GM21786 (cell line): Measurements from ENCODE around the gene PRDX3.
A peak's percentile ranks its signal among the peaks of the same experiment; 100 is the strongest.
"Not testable (repeated sequence)": the region's sequence is repeated elsewhere in the genome, so short reads cannot be mapped to it uniquely, and the experiment has no call there.

Experiments
- ATAC-seq: cut with Tn5 transposase; IDR thresholded peaks from one replicate; pipeline ENCODE4 v1.9.1; 2021; ENCODE audit not compliant: unreplicated experiment

The PRDX3 gene

DNA sequence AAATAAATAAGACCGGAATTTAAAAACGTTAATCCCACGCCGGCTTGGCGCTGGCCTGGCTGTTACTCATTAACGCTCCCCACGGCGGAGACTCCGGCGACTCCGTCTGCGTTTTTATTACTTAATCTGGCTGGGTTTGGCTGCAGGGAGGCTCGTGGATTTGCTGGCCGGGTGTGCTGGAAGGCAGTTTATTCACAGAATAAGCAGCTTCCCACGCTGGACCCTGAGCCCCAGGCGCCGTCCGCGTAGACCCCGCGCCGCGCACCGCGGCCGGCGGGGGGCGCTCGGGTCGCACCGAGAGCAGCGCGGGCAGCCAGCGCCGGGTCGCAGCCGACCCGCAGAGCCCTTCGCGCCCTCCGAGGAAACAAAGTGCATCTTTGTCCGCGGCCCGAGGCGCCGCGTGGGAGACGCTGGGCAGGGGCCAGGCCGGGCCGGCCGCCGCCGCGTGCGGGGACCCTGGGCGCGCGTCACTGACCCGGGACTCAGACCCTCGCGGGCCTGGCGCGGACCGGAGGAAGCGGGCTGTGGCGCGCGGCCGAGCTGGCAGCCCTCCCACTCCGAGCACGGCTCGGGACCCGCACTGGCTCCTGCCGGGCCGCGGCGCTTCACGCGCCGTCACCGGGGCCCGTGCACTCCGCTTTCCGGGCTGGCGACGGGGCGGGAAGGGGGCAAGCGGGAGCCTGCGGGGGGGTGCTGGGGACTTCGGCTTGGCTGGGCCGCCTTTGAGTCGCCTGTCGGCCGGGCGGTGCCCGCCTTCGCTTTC, 28.2 kb upstream of the PRDX3 start:
- peak; percentile 46 for ATAC-seq

GRCh38 chr10:119205894-119206602, 27.4 kb upstream of the PRDX3 start:
- peak; percentile 22 for ATAC-seq

DNA sequence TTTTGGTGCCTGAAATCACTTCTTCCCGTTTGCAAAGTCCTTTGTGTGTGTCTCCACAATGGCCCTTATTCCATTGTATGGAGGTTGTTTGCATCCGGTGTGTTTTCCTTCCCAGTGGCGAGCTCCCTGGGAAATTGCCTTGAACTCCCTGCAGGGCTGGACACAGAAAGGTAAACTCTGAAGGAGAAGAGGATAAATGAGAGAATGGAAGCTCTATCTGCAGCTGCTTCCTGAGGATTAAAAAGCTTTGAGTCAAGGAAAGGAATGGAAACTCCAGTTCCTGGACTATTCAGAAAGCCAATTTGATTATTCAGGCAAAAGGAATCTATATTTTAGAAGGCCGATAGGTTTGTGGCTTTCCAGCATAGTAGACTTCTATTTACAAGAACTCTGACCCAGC, 24.4 kb upstream of the PRDX3 start:
- ATAC-seq = no peak

DNA sequence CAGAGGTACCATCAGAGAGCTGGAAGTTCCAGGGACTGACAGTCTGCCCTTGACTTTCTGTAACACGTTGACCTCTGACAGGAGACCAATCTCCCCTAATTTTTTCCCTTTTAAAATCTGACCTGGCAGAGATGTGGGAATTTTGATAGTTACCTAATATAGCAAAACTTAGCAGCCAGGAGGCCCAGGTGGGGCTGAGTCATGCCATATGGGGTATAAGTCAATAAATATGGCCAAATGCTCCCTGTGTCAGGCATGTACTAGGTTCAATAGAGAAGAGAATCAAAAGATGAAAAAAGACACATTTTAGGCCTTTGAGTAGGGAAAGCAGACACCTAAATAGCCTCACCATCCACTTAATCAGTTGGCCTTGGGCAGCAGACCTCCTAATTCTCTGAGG, 22.6 kb upstream of the PRDX3 start:
- ATAC-seq = no peak

- ATAC-seq = peak; percentile 70
Measured at GRCh38 chr10:119199231-119199992, 20.8 kb upstream of the PRDX3 start.

- no peak for ATAC-seq
Measured at GRCh38 chr10:119198438-119198837, 19.8 kb upstream of the PRDX3 start.

DNA sequence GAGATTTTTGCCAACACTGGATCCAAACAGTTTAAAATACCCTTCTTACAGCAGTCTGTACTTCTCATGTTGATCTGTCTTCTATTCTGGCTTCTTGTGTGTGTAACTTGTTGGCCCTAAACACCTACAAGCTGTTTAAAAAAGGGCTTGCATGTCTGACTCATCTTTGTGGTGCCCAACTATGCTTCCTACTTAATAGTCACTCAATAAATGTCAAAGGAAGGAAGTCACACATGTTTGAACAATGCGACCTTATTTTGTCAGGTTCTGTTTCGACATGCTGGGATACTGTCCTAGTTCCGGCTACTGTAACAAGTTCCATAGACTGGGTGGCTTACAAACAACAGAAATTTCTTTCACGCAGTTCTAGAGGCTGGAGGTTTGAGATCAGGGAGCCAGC, 19.3 kb upstream of the PRDX3 start:
- no peak for ATAC-seq

DNA sequence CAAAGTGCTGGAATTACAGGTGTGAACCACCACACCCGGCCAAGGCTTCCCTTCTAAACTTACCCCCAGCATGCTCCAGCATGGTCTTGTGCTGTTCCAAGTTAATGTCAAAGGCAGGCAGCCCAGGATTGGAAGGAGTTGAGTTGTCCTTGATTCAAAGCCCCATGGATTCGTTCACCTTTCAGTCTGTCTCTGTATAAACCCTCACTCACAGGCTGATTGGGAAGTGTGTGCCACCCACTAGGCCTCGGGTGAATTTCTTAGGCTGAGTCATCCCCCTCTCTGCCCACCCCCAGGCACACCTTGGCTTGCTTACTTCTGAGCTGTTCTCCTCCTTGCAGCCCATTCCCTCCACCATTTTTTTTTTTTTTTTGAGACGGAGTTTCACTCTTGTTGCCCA, 13.3 kb upstream of the PRDX3 start:
- ATAC-seq = no peak

- no peak for ATAC-seq
Measured at GRCh38 chr10:119190954-119191785, 12.6 kb upstream of the PRDX3 start.

DNA sequence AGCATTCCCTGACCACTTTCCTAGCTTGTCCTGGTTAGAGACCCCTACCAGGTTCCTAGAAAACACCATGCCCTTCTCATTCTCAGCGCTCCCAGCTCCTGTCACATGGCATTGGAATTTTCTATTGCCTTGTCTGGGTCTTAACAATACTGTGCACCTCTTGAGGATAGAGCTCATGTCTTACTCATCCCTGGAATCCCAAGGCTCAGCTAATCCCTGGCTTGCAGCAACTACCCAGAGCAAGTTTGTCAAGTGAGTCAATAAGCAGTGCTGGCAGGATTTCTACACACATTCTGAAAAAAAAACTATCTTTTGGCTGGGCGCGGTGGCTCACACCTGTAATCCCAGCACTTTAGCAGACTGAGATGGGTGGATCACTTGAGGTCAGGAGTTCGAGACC, 11.7 kb upstream of the PRDX3 start:
- no peak for ATAC-seq

DNA sequence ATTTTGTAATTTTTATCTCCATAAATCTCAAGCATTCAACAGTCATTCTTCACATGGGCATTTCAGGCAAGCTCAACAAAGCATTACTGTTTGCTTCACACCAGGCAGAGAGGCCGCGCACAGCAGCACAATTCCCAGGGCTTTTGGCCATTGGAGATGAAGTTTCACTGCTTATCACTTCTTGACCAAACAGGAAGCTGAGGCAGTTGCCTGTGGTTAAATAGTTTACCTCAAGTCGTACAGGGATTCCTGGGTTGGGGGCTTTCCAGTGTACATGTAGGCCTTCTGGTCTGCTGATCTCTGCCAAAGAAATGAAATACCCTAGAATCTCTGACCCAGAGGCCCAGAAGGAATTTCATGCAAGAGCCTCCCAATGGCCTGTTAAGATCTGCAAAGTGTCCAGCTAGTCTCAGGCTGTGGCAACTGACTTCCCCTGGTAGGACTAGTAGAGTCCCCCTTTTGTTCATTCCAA, 11.2 kb upstream of the PRDX3 start:
- no peak for ATAC-seq

GRCh38 chr10:119183664-119184412, 5.2 kb upstream of the PRDX3 start:
- ATAC-seq = no peak

DNA sequence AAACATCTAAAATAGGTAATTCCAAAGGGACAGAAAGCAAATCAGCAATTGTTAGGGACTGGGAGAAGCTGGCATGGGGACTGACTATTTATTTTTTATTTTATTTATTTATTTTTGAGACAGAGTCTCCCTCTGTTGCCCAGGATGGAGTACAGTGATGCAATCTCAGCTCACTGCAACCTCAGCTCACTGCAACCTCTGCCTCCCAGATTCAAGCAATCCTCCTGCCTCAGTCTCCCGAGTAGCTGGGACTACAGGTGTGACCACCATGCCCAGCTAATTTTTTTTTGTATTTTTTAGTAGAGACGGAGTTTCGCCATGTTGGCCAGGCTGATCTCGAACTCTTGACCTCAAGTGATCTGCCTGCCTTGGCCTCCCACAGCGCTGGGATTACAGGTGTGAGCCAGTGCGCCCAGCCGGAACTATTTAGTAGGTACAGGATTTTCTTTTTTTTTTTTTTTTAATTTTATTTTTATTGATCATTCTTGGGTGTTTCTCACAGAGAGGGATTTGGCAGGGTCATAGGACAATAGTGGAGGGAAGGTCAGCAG, 2.3 kb upstream of the PRDX3 start:
- ATAC-seq = not testable (repeated sequence)

- ATAC-seq = no peak
Measured at GRCh38 chr10:119177708-119178371, 772 bp downstream of the PRDX3 start.

DNA sequence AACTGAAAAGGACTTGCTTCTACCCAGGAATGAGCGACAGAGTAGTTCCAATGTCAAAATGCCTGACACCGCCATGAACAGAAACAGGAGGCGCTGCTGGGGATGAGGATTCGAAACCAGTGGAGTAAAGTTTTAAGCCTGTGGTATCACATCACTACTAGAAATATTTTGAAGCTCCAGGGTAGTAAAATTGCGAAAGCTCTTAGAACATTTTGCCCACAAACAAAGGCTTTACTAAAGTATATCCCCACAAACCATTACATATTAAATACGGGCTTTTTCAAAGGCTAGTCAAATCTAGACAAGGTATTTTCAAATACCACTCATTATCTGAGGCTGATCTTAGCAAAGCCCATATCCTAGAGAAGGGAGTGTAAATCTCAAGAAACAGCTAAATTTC, 2.4 kb downstream of the PRDX3 start:
- no peak for ATAC-seq

- no peak for ATAC-seq
Measured at GRCh38 chr10:119174109-119174508, 4.5 kb downstream of the PRDX3 start.

DNA sequence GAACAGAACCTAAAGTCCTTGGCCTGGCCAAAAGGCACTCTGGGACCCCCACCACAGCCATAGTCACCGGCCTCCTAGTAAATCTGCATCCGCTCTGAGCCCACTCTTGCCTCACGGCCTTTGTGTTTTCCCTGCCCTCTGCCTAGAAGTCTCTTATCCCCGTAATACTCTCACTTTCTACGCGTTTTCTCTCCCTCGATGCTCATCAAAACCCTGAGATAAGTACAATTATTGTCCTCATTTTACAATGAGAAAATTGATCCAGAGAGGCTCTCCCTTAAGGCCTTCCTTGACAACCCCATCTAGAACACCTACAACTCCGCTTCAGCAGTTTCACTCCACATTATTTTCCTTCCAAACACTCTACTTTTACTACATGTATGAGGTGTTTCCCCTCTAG, 11.6 kb downstream of the PRDX3 start:
- ATAC-seq = no peak

GRCh38 chr10:119166564-119166963, 12.0 kb downstream of the PRDX3 start:
- no peak for ATAC-seq

DNA sequence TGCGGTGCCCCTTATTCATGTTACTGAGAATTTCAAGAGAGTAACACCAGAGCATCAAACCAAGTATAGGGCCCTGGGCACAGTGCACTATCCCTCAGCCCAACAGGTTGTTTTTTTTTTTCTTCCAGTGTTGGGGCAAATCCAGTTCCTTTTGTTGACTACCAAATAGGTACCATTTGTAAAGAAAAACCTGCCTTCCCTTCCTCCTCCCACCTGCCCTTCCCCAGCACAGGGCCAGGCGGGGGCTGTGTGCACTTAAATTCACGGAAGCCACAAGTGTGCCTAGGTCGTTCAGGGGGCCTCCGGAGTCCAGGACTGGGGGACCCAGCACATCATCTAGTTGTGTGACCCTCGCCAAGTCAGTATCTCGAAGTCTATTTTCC, 12.5 kb downstream of the PRDX3 start:
- no peak for ATAC-seq
